Stimulated activated CD8-positive, alpha-beta memory T cell treated with anti-CD3 and anti-CD28 coated beads, Interleukin-4, amount 100 ng/mL, for 24 hours (primary cell): ENCODE measurements around the gene ZBTB7C.

ENCODE experiments used
- DNase-seq: peaks from one replicate; pipeline ENCODE4 v3.0.0-alpha.2; 2020; ENCODE audit warnings: low read depth

The ZBTB7C gene

GRCh38 chr18:48216639-48217257, 192.4 kb downstream of the ZBTB7C start:
- DNase-seq = no peak

GRCh38 chr18:48215876-48216638, 193.1 kb downstream of the ZBTB7C start:
- DNase-seq = no peak

GRCh38 chr18:48213791-48214190, 195.4 kb downstream of the ZBTB7C start:
- DNase-seq = no peak

- DNase-seq = no peak
Observed at GRCh38 chr18:48208432-48209140, 200.6 kb downstream of the ZBTB7C start.

- no peak for DNase-seq
Observed at GRCh38 chr18:48207733-48208132, 201.4 kb downstream of the ZBTB7C start.

GRCh38 chr18:48206887-48207286, 202.3 kb downstream of the ZBTB7C start:
- no peak for DNase-seq

GRCh38 chr18:48203961-48204666, 205.1 kb downstream of the ZBTB7C start:
- DNase-seq = no peak

GRCh38 chr18:48203288-48203945, 205.8 kb downstream of the ZBTB7C start:
- no peak for DNase-seq

GRCh38 chr18:48202350-48203260, 206.6 kb downstream of the ZBTB7C start:
- DNase-seq = no peak

GRCh38 chr18:48202006-48202348, 207.2 kb downstream of the ZBTB7C start:
- DNase-seq = no peak

GRCh38 chr18:48201337-48202005, 207.7 kb downstream of the ZBTB7C start:
- DNase-seq = no peak

- no peak for DNase-seq
Observed at GRCh38 chr18:48200631-48201336, 208.4 kb downstream of the ZBTB7C start.

- no peak for DNase-seq
Observed at GRCh38 chr18:48199399-48199798, 209.8 kb downstream of the ZBTB7C start.

- no peak for DNase-seq
Observed at GRCh38 chr18:48197819-48198218, 211.4 kb downstream of the ZBTB7C start.

- DNase-seq = no peak
Observed at GRCh38 chr18:48195787-48196186, 213.4 kb downstream of the ZBTB7C start.

GRCh38 chr18:48194591-48195181, 214.5 kb downstream of the ZBTB7C start:
- no peak for DNase-seq

GRCh38 chr18:48193521-48194492, 215.4 kb downstream of the ZBTB7C start:
- no peak for DNase-seq

- DNase-seq = no peak
Observed at GRCh38 chr18:48192542-48192941, 216.6 kb downstream of the ZBTB7C start.
